Erythroblast (primary cell): Measurements from ENCODE around the gene CHN1.

Experiments
- GATA1 ChIP-seq: IDR thresholded peaks from 2 replicates; pipeline ENCODE4 v1.6.1; 2011; ENCODE audit warnings: low read depth, mild to moderate bottlenecking, control low read depth, low read length, moderate library complexity
- POLR2A ChIP-seq: IDR thresholded peaks from 2 replicates; pipeline ENCODE4 v1.6.1; 2011; ENCODE audit warnings: mild to moderate bottlenecking, low read length

GRCh38 chr2:174893018-174893417 lies 112.2 kb downstream of the CHN1 start:
- no peak for TF ChIP-seq POLR2A
- no peak for TF ChIP-seq GATA1
